Astrocyte (in vitro differentiated cells and primary cell): Measurements from ENCODE around the gene LMAN2L. TPM values are rescaled to one million over a fixed set of nuclear protein-coding genes. Genes with fewer than 3 reads are reported as not detected.
A peak's percentile ranks its signal among the peaks of the same experiment; 100 is the strongest.

ENCODE experiments used
- DNase-seq: peaks from one replicate; pipeline ENCODE4 v3.0.0-alpha.2; 2010; ENCODE audit warnings: low read depth
- FAIRE-seq: peaks from 2 replicates; lab custom pipeline; 2011; peaks lifted over from hg19 to GRCh38; lab: Jason Lieb, UNC
- H2AFZ ChIP-seq: 2 replicates; pipeline ENCODE4 v1.6.0; 2012; ENCODE audit warnings: low read depth, low read length, inconsistent platforms
- H3K27ac ChIP-seq: 2 replicates; pipeline ENCODE4 v1.5.1; 2011; ENCODE audit warnings: low read depth, low read length, inconsistent platforms
- H3K27me3 ChIP-seq: 2 replicates; pipeline ENCODE4 v1.6.0; 2011; ENCODE audit warnings: low read length, inconsistent platforms; ENCODE audit not compliant: insufficient read depth
- H3K36me3 ChIP-seq: 2 replicates; pipeline ENCODE4 v1.5.1; 2011; ENCODE audit warnings: low read length, inconsistent platforms; ENCODE audit not compliant: insufficient read depth
- H3K4me1 ChIP-seq: 2 replicates; pipeline ENCODE4 v1.5.1; 2011; ENCODE audit warnings: low read length, inconsistent platforms; ENCODE audit not compliant: insufficient read depth
- H3K4me2 ChIP-seq: 2 replicates; pipeline ENCODE4 v1.6.0; 2012; ENCODE audit warnings: low read length, inconsistent platforms
- H3K4me3 ChIP-seq: 2 replicates; pipeline ENCODE4 v1.5.1; 2011; ENCODE audit warnings: low read depth, mild to moderate bottlenecking, low read length, inconsistent platforms; ENCODE audit not compliant: insufficient read depth
- H3K79me2 ChIP-seq: 2 replicates; pipeline ENCODE4 v1.6.0; 2012; ENCODE audit warnings: mild to moderate bottlenecking, low read length, inconsistent platforms; ENCODE audit not compliant: insufficient read depth
- H3K9ac ChIP-seq: 2 replicates; pipeline ENCODE4 v1.6.0; 2012; ENCODE audit warnings: mild to moderate bottlenecking, low read length, inconsistent platforms
- H3K9me3 ChIP-seq: 2 replicates; pipeline ENCODE4 v1.5.1; 2012; ENCODE audit warnings: low read depth, mild to moderate bottlenecking, low read length, inconsistent platforms; ENCODE audit not compliant: insufficient read depth
- H4K20me1 ChIP-seq: 2 replicates; pipeline ENCODE4 v1.6.0; 2012; ENCODE audit warnings: low read length, inconsistent platforms; ENCODE audit not compliant: insufficient read depth
- H3K27ac Mint-ChIP-seq: one replicate; pipeline ENCODE4 v1.8.0; 2021; ENCODE audit warnings: mild to moderate bottlenecking, mixed read lengths; ENCODE audit not compliant: unreplicated experiment
- H3K27me3 Mint-ChIP-seq: one replicate; pipeline ENCODE4 v1.8.0; 2021; ENCODE audit warnings: low read depth, mixed read lengths; ENCODE audit not compliant: unreplicated experiment
- H3K36me3 Mint-ChIP-seq: one replicate; pipeline ENCODE4 v1.8.0; 2021; ENCODE audit warnings: low read depth, mixed read lengths; ENCODE audit not compliant: unreplicated experiment
- H3K4me1 Mint-ChIP-seq: one replicate; pipeline ENCODE4 v1.8.0; 2021; ENCODE audit warnings: low read depth, mixed read lengths; ENCODE audit not compliant: unreplicated experiment
- H3K4me3 Mint-ChIP-seq: one replicate; pipeline ENCODE4 v1.8.0; 2021; ENCODE audit warnings: mild to moderate bottlenecking, moderate library complexity, mixed read lengths; ENCODE audit not compliant: unreplicated experiment
- H3K9me3 Mint-ChIP-seq: one replicate; pipeline ENCODE4 v1.8.0; 2021; ENCODE audit warnings: mild to moderate bottlenecking, mixed read lengths; ENCODE audit not compliant: unreplicated experiment
- CTCF ChIP-seq: IDR thresholded peaks from 2 replicates; pipeline ENCODE4 v1.5.1; 2011; ENCODE audit warnings: low read depth, mild to moderate bottlenecking, inconsistent platforms, low read length, moderate library complexity; ENCODE audit not compliant: insufficient read depth
- EZH2 ChIP-seq: IDR thresholded peaks from 2 replicates; pipeline ENCODE4 v1.6.1; 2012; ENCODE audit warnings: mild to moderate bottlenecking, low read length, inconsistent platforms; ENCODE audit not compliant: insufficient read depth
- total RNA-seq: library from RNA; stranded (reverse); gene quantifications from 2 replicates; pipeline ENCODE4 v1.2.1, GENCODE V29; 2021

The LMAN2L gene
- total RNA-seq, 1 donor from 2014 or later, result 19.8 TPM

- no peaks in the 10 kb centered on the region for H3K9me3 Mint-ChIP-seq
- H2AFZ ChIP-seq, result no peak overlapping the region
- H3K4me1 Mint-ChIP-seq, result peaks cover 12% of the 10 kb centered on the region
- H4K20me1 ChIP-seq, result no peaks in the 10 kb centered on the region
- H3K27me3 ChIP-seq, result no peaks in the 10 kb centered on the region
- no peak overlapping the region for H3K27ac Mint-ChIP-seq
- no peaks in the 10 kb centered on the region for H3K79me2 ChIP-seq
- H3K4me3 Mint-ChIP-seq, result no peak overlapping the region
- DNase-seq (peak; percentile 16), FAIRE-seq (no peak)
- H3K36me3 ChIP-seq, result no peaks in the 10 kb centered on the region
- H3K27ac ChIP-seq, result no peak overlapping the region
- TF ChIP-seq CTCF, result no peak
- TF ChIP-seq EZH2, result no peak
- no peaks in the 10 kb centered on the region for H3K36me3 Mint-ChIP-seq
- no peak overlapping the region for H3K4me3 ChIP-seq
- peaks cover 16% of the 10 kb centered on the region for H3K4me1 ChIP-seq
- no peak overlapping the region for H3K9ac ChIP-seq
- H3K4me2 ChIP-seq, result no peak overlapping the region
- no peaks in the 10 kb centered on the region for H3K9me3 ChIP-seq
- no peaks in the 10 kb centered on the region for H3K27me3 Mint-ChIP-seq
Observed at GRCh38 chr2:96788442-96789244, 48.8 kb upstream of the LMAN2L start.

- Mint-ChIP-seq H3K36me3 (no peaks in the 10 kb centered on the region), H3K27ac (no peak overlapping the region), H3K4me1 (peaks cover 12% of the 10 kb centered on the region), H3K27me3 (peaks cover 4% of the 10 kb centered on the region), H3K4me3 (no peak overlapping the region), H3K9me3 (no peaks in the 10 kb centered on the region)
- Histone ChIP-seq H2AFZ (no peak overlapping the region), H3K79me2 (no peaks in the 10 kb centered on the region), H4K20me1 (no peaks in the 10 kb centered on the region), H3K27ac (no peak overlapping the region), H3K4me2 (no peak overlapping the region), H3K4me3 (no peak overlapping the region), H3K36me3 (no peaks in the 10 kb centered on the region), H3K27me3 (no peaks in the 10 kb centered on the region), H3K9ac (no peak overlapping the region), H3K9me3 (no peaks in the 10 kb centered on the region), H3K4me1 (peaks cover 16% of the 10 kb centered on the region)
- no peak for TF ChIP-seq CTCF
- no peak for TF ChIP-seq EZH2
- no peak for FAIRE-seq
- no peak for DNase-seq
Observed at GRCh38 chr2:96787411-96787810, 47.5 kb upstream of the LMAN2L start.

GRCh38 chr2:96783388-96783787 lies 43.5 kb upstream of the LMAN2L start:
- H3K27ac Mint-ChIP-seq, result no peak overlapping the region

More at GRCh38 chr2:96783388-96783787, 43.5 kb upstream of the LMAN2L start:
- no peak overlapping the region for H3K27ac ChIP-seq
- Mint-ChIP-seq H3K9me3 (no peaks in the 10 kb centered on the region), H3K27me3 (peaks cover 4% of the 10 kb centered on the region), H3K4me3 (no peak overlapping the region), H3K4me1 (peaks cover 7% of the 10 kb centered on the region), H3K36me3 (no peaks in the 10 kb centered on the region)
- no peaks in the 10 kb centered on the region for H3K9me3 ChIP-seq
- no peaks in the 10 kb centered on the region for H4K20me1 ChIP-seq
- DNase-seq, result no peak
- no peak for FAIRE-seq
- H3K4me2 ChIP-seq, result no peak overlapping the region
- H3K9ac ChIP-seq, result no peak overlapping the region
- H3K36me3 ChIP-seq, result no peaks in the 10 kb centered on the region
- TF ChIP-seq CTCF (no peak), EZH2 (no peak)
- peaks cover 14% of the 10 kb centered on the region for H3K4me1 ChIP-seq
- no peak overlapping the region for H2AFZ ChIP-seq
- H3K27me3 ChIP-seq, result no peaks in the 10 kb centered on the region
- no peak overlapping the region for H3K4me3 ChIP-seq
- H3K79me2 ChIP-seq, result no peaks in the 10 kb centered on the region
